HS-5 (cell line): ENCODE results near the gene GAPDH.
"Not testable (repeated sequence)": the region's sequence is repeated elsewhere in the genome, so short reads cannot be mapped to it uniquely, and the experiment has no call there.

Experiments used
- DNase-seq: peaks from one replicate; pipeline ENCODE4 v3.0.0-alpha.2; 2012; ENCODE audit warnings: low read depth

Gene GAPDH

DNA sequence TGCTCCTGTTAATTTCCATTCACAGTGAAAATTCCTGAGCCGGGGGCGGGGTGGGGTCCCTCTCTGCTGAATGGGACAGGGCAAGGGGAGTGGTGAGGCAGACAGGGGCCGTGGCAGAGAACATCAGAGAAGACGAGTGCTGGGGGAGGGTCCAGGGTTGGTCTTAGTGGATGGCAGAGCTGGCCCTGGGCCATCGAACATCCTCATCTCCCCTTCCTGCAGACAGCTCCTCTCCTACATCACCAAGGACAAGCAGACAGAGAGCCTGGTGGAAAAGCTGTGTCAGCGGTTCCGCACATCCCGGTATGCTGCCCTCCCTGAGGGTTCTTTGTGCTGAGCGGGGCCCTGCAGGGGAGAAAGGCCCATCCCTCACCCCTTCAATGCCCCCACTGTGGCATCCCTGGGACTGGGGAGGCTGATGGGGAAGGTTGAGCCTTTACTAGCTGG lies 5.0 kb upstream of the GAPDH start:
- no peak for DNase-seq

GRCh38 chr12:6530576-6531260 lies 3.6 kb upstream of the GAPDH start:
- no peak for DNase-seq

- DNase-seq: peak; percentile 93
Observed at GRCh38 chr12:6532051-6532926, 2.0 kb upstream of the GAPDH start.

DNA sequence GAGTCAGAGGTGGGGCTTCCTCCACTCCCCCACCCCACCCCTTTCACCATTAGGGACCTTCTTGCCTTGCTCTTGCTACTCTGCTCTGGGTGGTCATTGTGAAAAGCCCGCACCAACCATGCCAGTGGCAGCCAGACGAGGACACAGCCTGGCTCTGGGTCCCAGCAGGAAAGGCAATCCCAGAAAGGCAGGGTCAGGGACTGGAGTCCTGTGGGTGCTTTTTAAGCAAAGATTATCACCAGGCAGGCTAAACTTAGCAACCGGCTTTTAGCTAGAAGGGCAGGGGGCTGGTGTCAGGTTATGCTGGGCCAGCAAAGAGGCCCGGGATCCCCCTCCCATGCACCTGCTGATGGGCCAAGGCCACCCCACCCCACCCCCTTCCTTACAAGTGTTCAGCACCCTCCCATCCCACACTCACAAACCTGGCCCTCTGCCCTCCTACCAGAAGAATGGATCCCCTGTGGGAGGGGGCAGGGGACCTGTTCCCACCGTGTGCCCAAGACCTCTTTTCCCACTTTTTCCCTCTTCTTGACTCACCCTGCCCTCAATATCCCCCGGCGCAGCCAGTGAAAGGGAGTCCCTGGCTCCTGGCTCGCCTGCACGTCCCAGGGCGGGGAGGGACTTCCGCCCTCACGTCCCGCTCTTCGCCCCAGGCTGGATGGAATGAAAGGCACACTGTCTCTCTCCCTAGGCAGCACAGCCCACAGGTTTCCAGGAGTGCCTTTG lies 1.2 kb upstream of the GAPDH start:
- no peak for DNase-seq

DNA sequence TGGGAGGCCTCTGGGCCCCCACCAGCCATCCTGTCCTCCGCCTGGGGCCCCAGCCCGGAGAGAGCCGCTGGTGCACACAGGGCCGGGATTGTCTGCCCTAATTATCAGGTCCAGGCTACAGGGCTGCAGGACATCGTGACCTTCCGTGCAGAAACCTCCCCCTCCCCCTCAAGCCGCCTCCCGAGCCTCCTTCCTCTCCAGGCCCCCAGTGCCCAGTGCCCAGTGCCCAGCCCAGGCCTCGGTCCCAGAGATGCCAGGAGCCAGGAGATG lies 729 bp upstream of the GAPDH start:
- no peak for DNase-seq

DNA sequence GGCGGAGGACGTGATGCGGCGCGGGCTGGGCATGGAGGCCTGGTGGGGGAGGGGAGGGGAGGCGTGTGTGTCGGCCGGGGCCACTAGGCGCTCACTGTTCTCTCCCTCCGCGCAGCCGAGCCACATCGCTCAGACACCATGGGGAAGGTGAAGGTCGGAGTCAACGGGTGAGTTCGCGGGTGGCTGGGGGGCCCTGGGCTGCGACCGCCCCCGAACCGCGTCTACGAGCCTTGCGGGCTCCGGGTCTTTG lies 303 bp downstream of the GAPDH start:
- DNase-seq: no peak

- DNase-seq: no peak
Observed at GRCh38 chr12:6534945-6535696, 804 bp downstream of the GAPDH start.

DNA sequence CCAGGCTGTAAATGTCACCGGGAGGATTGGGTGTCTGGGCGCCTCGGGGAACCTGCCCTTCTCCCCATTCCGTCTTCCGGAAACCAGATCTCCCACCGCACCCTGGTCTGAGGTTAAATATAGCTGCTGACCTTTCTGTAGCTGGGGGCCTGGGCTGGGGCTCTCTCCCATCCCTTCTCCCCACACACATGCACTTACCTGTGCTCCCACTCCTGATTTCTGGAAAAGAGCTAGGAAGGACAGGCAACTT lies 1.3 kb downstream of the GAPDH start:
- no peak for DNase-seq

DNA sequence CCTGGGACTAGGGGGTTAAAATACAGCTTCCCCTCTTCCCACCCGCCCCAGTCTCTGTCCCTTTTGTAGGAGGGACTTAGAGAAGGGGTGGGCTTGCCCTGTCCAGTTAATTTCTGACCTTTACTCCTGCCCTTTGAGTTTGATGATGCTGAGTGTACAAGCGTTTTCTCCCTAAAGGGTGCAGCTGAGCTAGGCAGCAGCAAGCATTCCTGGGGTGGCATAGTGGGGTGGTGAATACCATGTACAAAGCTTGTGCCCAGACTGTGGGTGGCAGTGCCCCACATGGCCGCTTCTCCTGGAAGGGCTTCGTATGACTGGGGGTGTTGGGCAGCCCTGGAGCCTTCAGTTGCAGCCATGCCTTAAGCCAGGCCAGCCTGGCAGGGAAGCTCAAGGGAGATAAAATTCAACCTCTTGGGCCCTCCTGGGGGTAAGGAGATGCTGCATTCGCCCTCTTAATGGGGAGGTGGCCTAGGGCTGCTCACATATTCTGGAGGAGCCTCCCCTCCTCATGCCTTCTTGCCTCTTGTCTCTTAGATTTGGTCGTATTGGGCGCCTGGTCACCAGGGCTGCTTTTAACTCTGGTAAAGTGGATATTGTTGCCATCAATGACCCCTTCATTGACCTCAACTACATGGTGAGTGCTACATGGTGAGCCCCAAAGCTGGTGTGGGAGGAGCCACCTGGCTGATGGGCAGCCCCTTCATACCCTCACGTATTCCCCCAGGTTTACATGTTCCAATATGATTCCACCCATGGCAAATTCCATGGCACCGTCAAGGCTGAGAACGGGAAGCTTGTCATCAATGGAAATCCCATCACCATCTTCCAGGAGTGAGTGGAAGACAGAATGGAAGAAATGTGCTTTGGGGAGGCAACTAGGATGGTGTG lies 1.9 kb downstream of the GAPDH start:
- DNase-seq: no peak

DNA sequence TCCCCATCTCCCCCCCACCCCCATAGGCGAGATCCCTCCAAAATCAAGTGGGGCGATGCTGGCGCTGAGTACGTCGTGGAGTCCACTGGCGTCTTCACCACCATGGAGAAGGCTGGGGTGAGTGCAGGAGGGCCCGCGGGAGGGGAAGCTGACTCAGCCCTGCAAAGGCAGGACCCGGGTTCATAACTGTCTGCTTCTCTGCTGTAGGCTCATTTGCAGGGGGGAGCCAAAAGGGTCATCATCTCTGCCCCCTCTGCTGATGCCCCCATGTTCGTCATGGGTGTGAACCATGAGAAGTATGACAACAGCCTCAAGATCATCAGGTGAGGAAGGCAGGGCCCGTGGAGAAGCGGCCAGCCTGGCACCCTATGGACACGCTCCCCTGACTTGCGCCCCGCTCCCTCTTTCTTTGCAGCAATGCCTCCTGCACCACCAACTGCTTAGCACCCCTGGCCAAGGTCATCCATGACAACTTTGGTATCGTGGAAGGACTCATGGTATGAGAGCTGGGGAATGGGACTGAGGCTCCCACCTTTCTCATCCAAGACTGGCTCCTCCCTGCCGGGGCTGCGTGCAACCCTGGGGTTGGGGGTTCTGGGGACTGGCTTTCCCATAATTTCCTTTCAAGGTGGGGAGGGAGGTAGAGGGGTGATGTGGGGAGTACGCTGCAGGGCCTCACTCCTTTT lies 2.7 kb downstream of the GAPDH start:
- DNase-seq: no peak

DNA sequence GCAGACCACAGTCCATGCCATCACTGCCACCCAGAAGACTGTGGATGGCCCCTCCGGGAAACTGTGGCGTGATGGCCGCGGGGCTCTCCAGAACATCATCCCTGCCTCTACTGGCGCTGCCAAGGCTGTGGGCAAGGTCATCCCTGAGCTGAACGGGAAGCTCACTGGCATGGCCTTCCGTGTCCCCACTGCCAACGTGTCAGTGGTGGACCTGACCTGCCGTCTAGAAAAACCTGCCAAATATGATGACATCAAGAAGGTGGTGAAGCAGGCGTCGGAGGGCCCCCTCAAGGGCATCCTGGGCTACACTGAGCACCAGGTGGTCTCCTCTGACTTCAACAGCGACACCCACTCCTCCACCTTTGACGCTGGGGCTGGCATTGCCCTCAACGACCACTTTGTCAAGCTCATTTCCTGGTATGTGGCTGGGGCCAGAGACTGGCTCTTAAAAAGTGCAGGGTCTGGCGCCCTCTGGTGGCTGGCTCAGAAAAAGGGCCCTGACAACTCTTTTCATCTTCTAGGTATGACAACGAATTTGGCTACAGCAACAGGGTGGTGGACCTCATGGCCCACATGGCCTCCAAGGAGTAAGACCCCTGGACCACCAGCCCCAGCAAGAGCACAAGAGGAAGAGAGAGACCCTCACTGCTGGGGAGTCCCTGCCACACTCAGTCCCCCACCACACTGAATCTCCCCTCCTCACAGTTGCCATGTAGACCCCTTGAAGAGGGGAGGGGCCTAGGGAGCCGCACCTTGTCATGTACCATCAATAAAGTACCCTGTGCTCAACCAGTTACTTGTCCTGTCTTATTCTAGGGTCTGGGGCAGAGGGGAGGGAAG lies 3.5 kb downstream of the GAPDH start:
- not testable (repeated sequence) for DNase-seq

- DNase-seq: no peak
Observed at GRCh38 chr12:6538420-6539313, 4.3 kb downstream of the GAPDH start.

- DNase-seq: no peak
Observed at GRCh38 chr12:6539314-6539682, 5.0 kb downstream of the GAPDH start.

- no peak for DNase-seq
Observed at GRCh38 chr12:6539707-6540134, 5.4 kb downstream of the GAPDH start.

DNA sequence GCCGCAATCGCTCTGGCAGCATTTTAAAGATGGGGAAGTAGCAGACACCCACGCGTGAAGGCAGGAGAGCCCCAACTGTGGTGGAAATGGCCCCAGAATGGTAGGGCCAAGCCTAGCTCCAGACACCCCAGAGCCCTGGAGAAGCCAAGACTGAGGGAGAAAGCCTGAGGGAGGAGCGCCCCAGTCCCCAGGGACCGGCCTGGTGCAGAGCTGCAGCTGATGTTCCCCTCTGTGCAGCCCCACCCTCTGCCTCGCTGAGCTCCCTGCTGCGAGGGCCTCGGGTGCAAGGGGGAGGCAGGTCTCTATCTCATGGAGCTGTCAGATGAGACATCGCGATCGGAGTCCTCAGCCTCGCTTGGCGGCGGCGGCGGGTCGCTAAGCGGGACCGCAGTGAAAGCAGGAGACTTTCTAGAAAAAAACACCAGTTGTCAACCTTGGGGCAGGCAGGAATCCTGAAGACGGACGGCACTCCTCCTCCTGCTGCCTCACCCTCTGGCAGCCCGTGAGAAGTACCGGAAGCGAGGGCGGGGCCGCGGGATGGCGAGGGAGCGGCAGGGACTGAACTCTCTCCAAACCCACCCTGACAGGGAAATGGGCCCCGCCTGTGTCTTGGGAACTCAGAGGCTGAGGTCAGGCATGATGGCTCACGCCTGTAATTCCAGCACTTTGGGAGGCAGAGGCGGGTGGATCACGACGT lies 6.0 kb downstream of the GAPDH start:
- DNase-seq: no peak

DNA sequence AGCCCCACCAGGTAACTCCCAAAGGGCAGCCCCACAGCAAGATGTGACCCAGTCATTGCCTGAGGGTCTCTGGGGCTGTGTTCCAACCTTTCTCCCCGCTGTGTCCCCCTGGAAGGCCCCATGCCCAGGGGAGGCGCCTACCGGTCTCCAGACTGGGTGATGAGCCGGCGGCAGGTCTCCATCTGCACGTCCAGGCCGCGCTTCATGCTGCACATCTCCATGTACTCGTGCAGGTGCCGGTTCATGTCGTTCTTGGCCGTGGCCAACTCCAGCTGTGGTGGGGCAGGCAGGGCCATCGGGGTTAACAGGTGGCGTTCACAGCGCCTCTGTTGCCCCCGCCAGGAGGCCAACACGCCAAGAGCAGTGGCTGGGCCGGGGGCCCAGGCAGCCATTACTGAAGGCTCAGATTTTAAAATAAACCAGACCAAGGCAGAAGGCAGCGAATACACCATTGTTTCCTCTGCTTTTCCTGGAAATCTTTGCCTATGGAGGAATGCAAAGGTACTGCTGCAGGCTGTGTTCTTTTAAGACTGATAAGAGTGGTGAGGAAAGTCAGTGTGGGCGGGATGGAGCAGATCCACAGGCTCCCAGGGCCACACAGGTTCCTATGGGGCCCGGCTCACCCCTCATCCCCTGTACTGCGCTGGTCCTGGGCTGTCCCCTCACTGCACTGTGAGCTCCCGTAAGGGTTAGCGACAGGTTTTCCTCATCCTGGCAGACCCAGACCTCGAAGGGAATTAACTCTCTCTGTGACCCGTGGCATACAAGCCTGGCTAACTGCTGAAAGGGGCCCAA lies 7.3 kb downstream of the GAPDH start:
- DNase-seq: no peak

DNA sequence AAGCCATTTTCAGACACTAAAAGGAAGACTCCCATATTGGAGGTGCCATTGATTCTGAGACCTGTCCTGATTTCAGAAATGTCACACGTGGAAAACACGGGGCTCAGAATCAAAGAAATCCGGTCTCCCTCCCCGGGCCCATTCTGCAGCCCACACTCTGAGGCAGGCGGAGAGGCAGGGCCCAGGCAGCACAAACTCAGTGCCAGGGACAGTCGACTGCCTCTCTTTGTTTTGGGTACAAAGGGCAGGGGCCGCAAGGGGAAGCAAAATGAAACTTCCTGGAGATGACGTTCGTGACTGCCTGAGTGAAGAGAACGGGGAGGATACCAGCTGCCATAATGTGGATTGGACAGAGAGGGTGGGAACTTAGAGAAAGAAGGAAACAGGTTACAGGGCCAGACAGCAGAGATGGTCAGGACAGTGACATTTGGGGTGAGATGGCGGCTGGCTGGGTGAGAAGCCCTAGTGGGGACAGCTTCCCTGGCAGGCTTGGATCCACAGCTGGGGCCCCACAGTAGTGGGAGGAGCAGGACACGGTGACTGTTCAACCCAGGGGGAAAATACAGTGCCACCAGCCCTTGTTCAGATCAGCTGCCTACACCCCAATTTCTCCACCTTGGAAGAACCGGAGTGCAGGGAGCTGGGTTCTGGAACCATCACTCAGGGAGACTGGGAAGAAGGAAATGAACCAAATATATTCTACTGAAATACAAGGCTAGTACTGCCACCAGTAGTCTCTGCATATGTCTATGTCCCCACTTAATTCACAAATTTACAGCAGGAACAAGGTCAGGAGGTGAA lies 8.1 kb downstream of the GAPDH start:
- no peak for DNase-seq
